ENCODE data around the gene NPIPA3.
"Not testable (repeated sequence)": the region's sequence is repeated elsewhere in the genome, so short reads cannot be mapped to it uniquely, and the experiment has no call there.

Gene NPIPA3

DNA sequence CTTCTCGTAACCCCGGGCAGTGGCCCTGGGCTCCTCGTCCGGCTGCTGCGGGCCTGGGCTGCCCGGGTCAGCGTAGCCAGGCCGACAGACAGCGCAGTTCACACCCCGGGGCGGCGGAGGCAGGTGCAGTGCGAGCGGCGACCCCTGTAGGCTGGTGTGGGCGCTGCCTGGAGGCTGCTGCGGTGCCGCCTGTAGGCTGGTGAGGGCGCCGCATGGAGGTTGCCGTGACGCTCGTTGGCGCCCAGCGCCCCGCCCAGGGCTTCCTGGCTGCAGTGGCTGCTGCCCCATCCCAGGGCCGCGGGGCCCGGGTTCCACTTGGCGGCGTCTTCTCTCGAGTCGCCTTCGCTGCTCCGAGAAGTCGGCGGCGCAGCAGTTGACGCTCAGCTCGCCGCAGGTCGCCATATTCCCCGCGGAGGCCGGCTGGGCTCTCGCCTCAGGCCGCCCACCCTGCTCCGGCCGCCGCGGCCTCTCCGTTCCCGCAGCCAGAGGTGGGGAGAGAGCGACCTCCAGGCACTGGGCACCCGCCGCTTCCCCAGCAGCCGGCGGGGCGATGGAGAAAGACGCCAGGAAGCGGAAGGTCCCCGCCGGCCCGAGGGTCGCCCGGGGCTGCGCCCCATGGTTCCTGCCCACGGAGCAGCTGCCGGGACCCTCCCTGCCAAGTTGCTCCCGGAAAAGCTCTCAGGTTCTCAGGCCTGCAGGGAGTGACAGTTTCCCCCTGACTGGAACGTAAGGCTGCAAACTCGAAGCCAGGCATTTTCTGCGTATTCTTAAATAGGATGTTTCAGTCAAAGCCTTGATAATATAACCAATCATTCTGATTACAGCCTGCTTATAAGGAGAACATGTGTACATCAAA lies at the start of gene NPIPA3:
Gene NPIPA3 (plus strand): TSS at position 256 of the 856 bp plus-strand sequence. CDS start 5,533 bp downstream, outside the sequence.
- DNase-seq (ENCODE audit: low read depth in 2 of 3, low spot score in 1 of 3) = not testable (repeated sequence)

DNA sequence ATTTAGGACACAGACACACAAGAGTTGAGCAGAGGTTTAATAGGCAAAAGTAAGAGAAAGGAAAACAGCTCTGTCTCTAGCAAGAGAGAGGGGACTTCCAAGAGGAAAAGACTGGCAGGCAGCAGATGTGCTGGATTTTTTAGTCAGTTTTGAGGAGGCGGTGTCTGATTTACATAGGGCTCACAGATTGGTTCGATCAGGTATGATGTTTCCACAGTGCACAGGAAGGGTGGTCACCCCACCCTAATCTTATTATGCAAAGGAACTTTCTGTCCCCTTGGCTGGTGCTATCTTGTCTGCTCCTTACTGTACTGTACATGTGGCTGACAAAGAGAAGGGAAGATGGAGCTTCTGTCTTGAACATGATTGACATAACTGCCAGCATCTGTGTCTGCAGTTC lies 45.1 kb upstream of the NPIPA3 start:
- DNase-seq (ENCODE audit: low read depth in 2 of 3, low spot score in 1 of 3) = no peak

DNA sequence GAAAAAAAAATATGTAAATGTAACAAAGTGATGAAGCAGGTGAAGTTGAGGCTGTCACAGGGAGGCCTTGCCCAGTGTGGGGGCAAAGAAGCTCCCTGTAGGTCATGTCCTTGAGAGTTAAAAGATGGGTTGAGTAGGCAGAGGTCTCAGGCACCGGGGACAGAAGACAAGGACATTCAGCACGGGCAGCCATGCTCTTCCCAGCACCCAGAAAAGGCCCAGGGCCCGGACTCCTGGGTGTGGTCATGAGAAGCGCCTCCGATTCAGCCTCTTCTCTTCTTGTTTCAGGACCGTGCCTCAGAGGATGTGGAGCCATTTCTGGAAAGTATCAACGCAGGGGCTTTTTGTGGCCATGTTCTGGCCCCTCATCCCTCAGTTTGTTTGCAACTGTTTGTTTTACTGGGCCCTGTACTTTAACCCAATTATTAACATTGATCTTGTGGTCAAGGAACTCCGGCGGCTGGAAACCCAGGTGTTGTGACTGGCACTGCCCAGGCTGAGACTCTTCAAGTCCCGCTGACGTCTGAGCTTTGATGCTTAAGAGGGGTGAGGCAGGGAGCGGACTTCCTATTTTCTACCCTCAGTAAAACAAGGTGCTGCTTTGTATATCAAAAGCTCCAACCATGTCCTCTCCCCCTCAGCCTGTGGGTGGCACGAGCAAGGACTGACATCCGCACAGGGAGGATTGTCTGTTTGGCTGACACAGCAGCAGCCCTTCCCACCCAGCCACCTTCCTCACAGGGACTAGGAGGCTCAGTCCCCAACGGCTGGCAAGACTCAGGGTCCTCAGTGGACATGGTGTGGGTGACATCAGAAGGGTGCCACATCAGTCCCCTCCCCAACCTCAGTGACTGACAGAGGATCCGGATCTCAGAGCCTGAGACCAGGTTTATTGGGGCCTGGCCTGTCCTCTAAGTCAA lies 35.6 kb upstream of the NPIPA3 start:
- DNase-seq (ENCODE audit: low read depth in 2 of 3, low spot score in 1 of 3) = no peak

DNA sequence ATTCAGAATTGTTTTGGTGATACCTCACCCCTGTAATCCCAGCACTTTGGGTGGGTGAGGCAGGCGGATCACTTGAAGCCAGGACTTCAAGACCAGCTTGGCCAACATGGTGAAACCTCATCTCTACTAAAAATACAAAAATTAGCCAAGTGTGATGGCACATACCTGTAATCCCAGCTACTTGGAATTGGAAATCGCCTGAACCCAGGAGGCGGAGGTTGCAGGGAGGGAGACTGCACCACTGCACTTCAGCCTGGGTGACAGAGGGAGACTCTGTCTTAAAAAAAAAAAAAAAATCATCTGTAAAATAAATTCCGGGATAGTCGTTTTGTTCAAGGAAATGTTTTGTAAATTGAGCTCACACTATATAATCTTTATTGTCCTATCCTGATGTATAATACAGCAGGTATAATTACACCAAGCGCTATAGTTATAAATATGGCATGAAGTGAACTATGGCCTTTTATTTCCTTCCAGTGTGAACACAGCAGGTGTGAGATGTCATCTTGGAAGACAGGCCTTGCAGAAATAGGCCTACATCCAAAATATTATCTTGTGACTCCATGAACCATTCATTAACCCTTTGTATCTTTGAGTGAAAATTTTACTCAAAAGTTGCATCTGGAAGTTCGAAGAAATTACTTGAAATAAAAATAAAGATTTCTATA lies 34.5 kb upstream of the NPIPA3 start:
- DNase-seq (ENCODE audit: low read depth in 2 of 3, low spot score in 1 of 3) = no peak

DNA sequence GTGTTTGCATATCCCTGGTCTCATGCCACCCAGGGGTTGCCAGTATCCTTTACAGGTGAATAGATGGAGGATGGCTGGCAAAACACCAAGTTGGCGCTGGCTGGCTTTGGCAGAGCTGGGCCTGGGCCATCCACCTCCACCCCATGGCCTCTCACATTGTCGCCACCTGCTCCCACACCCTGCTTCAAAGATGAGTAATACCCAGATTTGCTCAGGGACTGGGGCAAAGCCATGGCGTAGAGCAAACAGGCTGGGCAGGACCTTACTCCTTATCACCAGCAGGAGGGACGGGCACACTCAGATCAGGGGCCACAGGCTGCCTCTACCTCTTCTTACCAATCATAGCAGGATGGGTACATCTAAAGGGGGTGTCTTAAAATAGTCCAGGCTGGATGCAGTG lies 33.4 kb upstream of the NPIPA3 start:
- DNase-seq (ENCODE audit: low read depth in 2 of 3, low spot score in 1 of 3) = no peak

DNA sequence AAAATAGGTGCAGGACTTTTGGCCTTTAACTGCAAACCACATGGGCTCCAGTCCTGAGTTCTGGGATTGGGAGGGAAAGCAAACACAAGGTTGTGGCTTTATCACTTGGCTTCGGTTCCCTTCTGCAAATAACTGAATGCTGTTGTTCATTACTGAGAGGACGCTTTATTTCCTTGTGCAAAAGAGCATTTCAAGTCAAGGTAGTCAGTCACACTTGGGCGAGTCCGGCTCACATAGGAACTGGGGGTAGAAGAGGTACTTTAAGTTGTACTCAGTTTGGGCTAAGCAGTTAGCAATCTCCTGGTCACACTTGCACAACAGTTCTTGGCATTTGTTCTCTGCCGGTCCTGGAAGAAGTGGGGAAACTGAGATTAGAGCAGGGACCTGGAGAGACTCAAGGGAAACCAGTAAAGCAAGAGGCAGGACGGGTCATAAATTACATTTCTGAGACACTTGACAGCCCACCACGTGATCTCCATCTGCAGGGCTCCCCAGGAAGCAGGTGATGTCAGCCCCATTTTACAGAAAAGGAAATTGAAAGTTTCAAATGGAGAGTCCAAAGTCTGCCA lies 30.7 kb upstream of the NPIPA3 start:
- DNase-seq (ENCODE audit: low read depth in 2 of 3, low spot score in 1 of 3) = no peak

DNA sequence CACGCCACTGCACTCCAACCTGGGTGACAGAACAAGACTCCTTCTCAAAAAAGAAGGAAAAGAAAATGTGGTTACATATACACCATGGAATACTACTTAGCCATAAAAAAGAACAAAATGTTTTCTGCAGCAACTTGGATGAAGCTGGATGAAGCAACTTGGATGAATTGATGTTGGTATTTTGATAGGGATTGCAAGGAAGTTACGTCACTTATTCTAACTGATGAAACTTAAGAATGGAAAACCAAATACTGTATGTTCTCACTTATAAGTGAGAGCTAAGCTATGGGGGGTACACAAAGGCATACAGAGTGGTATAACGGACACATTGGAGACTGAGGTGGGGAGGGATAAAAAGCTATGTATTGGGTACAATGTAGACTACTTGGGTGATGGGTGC lies 26.6 kb upstream of the NPIPA3 start:
- DNase-seq (ENCODE audit: low read depth in 2 of 3, low spot score in 1 of 3) = no peak

DNA sequence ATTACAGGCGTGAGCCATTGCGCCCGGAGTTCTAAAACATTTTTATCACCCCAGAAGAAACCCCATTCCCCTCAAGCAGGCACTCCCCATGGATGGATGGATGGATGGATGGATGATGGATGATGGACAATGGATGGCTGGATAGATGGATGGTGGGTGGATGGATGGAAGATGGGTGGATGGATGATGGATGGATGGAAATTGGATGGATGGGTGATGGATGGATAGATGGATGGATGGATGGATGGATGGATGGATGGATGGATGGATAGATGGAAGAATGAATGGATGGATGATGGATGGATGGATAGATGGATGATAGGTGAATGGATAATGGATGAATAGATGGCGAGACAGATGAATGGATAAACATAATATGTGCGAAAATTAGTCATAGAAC lies 25.6 kb upstream of the NPIPA3 start:
- no peak for DNase-seq (ENCODE audit: low read depth in 2 of 3, low spot score in 1 of 3)

DNA sequence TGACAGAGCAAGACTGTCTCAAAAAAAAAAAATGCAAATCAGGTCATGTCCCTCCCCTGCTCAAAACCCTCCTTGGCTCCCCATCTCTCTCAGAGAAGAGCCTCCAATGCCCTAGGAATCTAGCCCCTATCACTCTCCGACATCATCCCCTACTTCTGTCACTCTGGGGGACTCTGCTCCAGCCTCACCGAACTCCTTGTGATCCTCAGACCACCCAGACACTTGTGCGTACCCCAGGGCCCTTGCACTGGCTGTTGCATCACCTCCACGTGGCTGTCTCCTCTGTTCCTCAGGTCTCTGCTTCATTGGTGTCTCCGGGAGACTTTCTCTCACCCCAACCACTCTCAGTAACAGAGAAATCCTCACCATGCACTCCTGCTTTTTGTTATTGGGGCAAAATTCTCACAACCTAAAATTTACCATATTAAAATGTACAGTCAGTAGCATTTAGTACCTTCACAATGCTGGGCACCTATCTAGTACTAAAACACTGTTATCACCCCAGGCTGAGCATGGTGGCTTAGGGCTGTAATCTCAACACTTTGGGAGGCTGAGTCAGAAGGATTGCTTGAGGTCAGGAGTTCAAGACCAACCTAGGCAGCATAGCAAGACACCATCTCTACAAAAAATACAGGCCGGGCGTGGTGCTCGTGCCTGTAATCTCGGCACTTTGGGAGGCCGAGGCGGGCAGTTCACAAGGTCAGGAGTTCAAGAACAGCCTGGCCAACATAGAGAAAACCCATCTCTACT lies 24.3 kb upstream of the NPIPA3 start:
- no peak for DNase-seq (ENCODE audit: low read depth in 2 of 3, low spot score in 1 of 3)

DNA sequence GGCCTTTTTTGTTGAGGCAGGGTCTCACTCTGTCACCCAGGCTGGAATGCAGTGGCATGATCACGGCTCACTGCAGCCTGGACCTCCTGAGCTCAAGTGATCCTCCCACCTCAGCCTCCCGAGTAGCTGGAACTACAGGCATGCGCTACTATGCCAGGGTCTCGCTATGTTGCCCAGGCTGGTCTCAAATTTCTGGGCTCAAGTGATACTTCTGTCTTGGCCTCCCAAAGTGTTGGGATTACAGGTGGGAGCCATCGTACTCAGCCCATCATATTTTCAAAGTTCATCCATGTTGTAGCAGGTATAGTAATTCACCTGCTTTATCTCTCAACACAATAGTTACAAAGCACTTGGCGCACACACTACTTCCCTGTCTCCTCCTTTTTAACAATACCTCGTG lies 22.8 kb upstream of the NPIPA3 start:
- DNase-seq (ENCODE audit: low read depth in 2 of 3, low spot score in 1 of 3) = not testable (repeated sequence)

DNA sequence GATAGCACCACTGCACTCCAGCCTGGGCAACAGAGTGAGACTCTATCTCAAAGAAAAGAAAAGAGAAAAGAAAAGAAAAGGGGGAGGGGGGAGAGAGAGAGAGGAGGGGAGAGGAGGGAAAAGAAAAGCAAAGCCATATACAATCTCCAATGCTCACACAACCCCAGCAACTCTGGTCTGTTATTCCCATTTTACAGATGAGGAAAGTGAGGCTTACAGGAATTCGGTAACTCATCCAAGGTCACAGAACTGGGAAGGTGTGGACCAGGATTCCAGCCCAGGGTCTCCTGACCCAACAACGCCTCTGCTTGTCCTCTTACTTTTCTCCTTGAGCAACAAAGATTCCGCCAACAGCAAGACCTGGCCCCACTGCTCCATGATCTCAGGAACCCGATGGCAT lies 22.1 kb upstream of the NPIPA3 start:
- DNase-seq (ENCODE audit: low read depth in 2 of 3, low spot score in 1 of 3) = no peak

DNA sequence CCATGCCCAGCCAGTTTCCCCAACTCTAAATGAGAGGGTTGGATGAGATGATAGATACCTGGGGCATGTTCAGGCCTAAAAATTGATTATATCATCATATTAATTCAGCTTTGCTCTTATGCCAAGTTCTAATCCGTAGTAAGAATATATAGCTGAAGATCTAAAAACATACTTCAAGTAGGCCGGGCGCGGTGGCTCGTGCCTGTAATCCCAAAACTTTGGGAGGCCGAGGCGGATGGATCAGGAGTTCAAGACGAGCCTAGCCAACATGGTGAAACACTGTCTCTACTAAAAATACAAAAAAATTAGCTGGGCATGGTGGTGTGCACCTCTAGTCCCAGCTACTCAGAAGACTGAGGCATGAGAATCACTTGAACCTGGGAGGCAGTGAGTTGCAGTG lies 21.1 kb upstream of the NPIPA3 start:
- no peak for DNase-seq (ENCODE audit: low read depth in 2 of 3, low spot score in 1 of 3)

DNA sequence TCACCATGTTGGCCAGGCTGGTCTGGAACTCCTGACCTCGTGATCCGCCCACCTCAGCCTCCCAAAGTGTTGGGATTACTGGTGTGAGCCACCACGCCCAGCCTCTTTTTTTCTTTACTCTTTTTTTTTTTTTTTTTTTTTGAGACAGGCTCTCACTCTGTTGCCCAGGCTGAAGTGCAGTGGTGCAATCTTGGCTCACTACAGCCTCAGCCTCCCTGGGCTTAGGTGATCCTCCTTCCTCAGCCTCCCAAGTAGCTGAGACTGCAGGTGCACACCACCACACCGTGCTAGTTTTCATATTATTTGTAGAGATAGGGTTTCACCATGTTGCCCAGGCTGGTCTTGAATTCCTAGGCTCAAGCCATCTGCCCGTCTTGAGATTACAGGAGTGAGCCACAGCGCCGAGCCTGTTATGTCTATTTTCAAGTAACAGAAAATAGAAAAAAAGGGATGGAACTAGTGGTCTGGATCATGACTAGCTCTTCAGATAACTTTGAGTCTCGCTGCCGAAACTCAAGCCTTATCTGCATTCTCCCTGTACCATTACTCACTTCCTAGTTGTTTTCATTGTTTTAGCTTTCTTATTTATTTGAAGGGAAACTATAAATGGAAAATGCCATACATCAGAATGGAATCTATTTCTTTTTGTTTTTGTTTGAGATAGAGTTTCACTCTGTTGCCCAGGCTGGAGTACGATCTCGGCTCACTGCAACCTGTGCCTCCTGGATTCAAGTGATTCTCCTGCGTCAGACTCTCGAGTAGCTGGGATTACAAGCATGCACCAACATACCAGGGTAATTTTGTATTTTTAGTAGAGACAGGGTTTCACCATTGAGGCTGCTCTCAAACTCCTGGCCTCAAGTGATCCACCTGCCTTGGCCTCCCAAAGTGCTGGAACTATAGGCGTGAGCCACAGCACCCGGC lies 17.1 kb upstream of the NPIPA3 start:
- not testable (repeated sequence) for DNase-seq (ENCODE audit: low read depth in 2 of 3, low spot score in 1 of 3)

DNA sequence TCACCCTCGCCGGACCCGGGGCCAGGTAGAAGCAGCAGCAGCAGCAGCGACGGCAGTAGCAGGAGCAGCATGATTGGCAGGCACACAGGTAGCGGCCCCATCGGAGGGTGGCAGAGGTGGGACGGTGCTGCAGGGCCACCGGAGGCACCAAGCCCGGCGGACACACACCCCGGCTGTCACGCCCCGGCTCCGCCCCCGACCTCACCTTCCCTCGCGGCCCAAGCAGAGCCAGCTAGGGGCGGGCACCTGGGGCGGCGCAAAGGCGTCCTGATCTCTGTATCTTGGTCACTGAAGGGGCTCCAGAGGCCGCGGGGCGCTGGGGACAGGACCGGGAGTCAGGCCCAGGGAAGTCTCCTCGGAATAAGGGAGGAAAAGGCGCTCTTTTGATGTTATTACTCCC lies 9.1 kb upstream of the NPIPA3 start, which contains the start of gene PLA2G10:
Gene PLA2G10 (minus strand): TSS at position 180 of the 400 bp plus-strand sequence. CDS start 79 bp downstream, at position 101.
- not testable (repeated sequence) for DNase-seq (ENCODE audit: low read depth in 2 of 3, low spot score in 1 of 3)

DNA sequence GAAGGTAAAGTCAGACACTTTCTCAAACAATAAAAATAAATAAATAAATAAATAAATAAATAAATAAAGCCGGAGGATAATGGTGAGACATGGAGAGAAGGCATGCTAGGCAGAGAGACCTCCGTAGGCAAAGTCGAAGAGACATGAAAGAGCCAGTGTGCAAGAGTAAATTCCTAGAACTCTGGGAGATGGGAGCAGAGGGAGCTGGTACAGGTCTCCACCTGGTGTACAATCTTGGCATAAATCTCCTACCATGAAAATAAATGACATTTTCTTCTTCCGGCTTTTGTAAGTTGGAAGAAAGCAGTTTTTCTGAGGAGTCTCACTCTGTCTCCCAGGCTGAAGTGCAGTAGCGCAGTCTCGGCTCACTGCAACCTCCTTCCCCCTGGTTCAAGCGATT lies 1.4 kb upstream of the NPIPA3 start:
- not testable (repeated sequence) for DNase-seq (ENCODE audit: low read depth in 2 of 3, low spot score in 1 of 3)

DNA sequence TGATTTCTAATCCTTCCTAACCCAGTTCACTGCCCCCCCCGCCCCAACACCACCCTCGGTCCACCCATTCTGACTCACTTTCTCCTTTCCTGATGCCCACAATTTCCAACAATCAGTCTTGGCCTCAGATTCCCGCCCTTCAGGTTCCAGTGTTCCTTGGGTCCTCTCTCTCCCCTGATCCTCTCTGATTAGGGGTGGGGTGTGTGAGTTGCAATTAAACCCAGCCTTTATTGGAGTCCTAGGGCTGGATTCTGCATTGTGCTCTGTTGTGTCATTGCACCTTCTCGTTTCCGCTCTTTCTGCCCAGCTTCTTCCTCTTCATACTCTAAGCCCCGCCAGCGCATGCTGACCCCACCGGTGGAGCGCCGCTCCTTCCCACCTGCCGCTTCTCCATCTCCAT lies 539 bp upstream of the NPIPA3 start:
- not testable (repeated sequence) for DNase-seq (ENCODE audit: low read depth in 2 of 3, low spot score in 1 of 3)

DNA sequence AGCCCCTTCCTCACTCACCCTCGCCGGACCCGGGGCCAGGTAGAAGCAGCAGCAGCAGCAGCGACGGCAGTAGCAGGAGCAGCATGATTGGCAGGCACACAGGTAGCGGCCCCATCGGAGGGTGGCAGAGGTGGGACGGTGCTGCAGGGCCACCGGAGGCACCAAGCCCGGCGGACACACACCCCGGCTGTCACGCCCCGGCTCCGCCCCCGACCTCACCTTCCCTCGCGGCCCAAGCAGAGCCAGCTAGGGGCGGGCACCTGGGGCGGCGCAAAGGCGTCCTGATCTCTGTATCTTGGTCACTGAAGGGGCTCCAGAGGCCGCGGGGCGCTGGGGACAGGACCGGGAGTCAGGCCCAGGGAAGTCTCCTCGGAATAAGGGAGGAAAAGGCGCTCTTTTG lies 30.0 kb downstream of the NPIPA3 start:
- DNase-seq (ENCODE audit: low read depth in 2 of 3, low spot score in 1 of 3) = not testable (repeated sequence)

DNA sequence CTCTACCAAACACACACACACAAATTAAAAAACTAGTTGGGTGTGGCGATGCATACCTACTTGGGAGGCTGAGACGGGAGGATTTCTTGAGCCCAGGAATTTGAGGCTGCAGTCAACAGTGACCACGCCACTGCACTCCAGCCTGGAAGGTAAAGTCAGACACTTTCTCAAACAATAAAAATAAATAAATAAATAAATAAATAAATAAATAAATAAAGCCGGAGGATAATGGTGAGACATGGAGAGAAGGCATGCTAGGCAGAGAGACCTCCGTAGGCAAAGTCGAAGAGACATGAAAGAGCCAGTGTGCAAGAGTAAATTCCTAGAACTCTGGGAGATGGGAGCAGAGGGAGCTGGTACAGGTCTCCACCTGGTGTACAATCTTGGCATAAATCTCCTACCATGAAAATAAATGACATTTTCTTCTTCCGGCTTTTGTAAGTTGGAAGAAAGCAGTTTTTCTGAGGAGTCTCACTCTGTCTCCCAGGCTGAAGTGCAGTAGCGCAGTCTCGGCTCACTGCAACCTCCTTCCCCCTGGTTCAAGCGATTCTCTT lies 37.7 kb downstream of the NPIPA3 start:
- not testable (repeated sequence) for DNase-seq (ENCODE audit: low read depth in 2 of 3, low spot score in 1 of 3)

DNA sequence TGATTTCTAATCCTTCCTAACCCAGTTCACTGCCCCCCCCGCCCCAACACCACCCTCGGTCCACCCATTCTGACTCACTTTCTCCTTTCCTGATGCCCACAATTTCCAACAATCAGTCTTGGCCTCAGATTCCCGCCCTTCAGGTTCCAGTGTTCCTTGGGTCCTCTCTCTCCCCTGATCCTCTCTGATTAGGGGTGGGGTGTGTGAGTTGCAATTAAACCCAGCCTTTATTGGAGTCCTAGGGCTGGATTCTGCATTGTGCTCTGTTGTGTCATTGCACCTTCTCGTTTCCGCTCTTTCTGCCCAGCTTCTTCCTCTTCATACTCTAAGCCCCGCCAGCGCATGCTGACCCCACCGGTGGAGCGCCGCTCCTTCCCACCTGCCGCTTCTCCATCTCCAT lies 38.6 kb downstream of the NPIPA3 start:
- DNase-seq (ENCODE audit: low read depth in 2 of 3, low spot score in 1 of 3) = not testable (repeated sequence)
